ENCODE results near the gene RFXAP.

Gene RFXAP

DNA sequence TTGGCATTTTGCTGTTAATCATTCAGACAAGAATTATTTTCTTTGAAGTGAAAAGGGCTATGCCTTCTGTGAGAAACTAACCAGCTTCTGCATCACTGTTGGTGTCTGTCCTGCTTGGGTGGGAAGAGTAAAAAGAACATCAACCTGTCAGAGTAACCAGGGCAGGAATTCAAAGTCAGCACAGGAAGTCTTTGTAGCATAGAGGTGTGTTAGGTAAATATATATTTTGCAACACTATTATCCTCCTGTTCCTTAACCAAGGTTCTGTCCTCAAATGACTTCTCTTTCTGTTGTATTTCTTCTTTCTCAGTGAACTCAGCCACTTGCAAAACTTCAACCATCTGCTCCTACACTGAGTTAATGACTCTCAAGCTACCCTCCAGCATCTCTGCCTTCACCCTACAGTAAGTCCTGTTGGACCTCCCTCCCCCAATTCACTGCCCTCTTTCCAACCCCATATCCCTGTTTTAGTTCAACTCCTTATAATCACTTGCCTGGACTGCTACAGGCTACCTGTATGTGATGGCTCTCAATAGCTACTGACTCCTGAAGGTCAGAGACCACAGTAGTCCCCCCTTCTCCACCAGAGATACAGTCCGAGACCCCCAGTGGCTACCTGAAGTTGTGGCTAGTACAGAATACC is 51.1 kb downstream of the RFXAP start:
- no peak for DNase-seq

DNA sequence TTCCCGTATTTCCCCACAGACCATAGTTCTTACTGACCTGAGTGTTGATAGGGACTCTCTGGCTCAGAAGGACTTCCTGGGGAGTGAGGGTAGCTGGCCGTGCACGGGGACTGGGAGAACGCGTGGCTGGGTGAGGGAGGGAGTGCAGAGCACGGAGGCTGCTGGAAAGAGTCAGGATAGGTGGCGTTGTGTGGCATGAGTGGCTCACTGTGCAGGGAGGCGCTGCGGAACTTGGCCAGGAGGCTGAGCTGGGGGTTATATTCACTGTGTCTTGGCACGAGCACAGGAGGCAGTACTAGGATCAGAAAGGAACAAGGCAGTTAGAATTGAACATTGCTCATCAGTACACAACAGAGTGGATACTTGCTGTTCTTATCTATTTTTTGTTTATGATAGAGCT is 53.6 kb downstream of the RFXAP start:
- no peak for DNase-seq

DNA sequence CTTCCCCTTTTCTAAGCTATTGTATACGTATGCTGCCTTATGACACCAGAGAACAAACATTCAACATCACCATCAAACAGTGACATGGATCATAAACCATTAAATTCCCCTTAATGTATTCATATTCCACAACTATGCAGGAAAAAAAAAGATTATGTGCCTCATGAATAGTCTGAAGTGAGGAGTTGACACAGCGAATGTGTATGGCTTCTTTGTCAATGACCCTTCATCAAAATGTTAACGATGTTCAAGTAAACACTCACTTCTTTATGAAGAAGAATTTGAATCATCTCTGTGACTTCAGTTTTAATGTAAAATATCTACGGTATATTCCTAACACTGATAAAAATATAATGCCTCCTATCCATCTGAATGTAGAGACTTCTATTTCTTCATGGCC is 56.4 kb downstream of the RFXAP start:
- peak; percentile 17 for DNase-seq

DNA sequence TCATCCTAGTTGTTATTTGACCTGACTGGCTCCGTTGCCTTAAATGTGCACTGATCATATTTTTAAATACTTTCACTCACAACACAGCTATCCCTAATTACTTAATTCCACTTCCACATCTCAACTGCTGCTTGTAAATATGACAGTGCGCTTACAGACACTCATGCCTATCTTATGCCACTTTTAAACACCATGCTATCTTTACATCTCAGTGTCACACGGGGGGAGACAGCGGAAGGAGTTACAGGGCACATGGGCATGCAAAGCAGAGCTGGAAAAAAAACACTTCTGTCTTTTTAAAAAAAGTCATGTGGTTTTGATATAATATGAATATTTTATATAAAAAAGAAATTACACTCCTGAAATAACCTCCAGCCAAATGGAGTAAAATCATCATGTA is 56.9 kb downstream of the RFXAP start:
- no peak for DNase-seq

Measured in SHP77 treated with DMSO at 0.1 percent for 48 hours (cell line).